Endothelial cell of umbilical vein (primary cell): ENCODE data around the gene CEP72. TPM values are rescaled to one million over a fixed set of nuclear protein-coding genes. Genes with fewer than 3 reads are reported as not detected.

ENCODE experiments used
- BruUV-seq: library from RNA; stranded (reverse); fragments of 400-500 nt; replicated peaks from 2 replicates; lab custom pipeline; 2021; lab: Mats Ljungman, UMichigan
- CTCF ChIA-PET: fragments of 300-600, 350-600 bp; sonication (Branson Sonifier 250); formaldehyde crosslinking; loops from one replicate; lab custom pipeline; 2021; ENCODE audit warnings: antibody characterized with exemption, inconsistent platforms; lab: Charles Lee
- POLR2A ChIA-PET: fragments of 300-600, 350-600 bp; sonication (Branson Sonifier 250); formaldehyde crosslinking; loops from one replicate; lab custom pipeline; 2021; ENCODE audit warnings: antibody characterized with exemption, inconsistent platforms; lab: Charles Lee
- DNase-seq: peaks from one replicate; pipeline ENCODE4 v3.0.0-alpha.2; 2011; ENCODE audit warnings: low read depth, low spot score
- FAIRE-seq: peaks from 2 replicates; lab custom pipeline; 2011; peaks lifted over from hg19 to GRCh38; lab: Jason Lieb, UNC
- H2AFZ ChIP-seq: 2 replicates; pipeline ENCODE4 v1.6.0; 2012; ENCODE audit warnings: low read depth, low read length, control low read depth, inconsistent platforms
- H3K27ac ChIP-seq: 2 replicates; pipeline ENCODE4 v1.5.1; 2011; ENCODE audit warnings: low read depth, mild to moderate bottlenecking, control low read depth, low read length, moderate library complexity; ENCODE audit not compliant: insufficient read depth
- H3K27me3 ChIP-seq, 2 experiments: 2 replicates each; pipeline versions ENCODE4 v1.6.0 to v1.6.1; 2011; ENCODE audit warnings: low read length in 2 of 2, mixed read lengths in 1 of 2; ENCODE audit not compliant: control insufficient read depth in 2 of 2, insufficient read depth in 2 of 2
- H3K36me3 ChIP-seq, 2 experiments: 2 replicates in 1 of 2; 3 replicates in 1 of 2; pipeline ENCODE4 v1.5.1; 2011; ENCODE audit warnings: low read length in 2 of 2, mild to moderate bottlenecking in 1 of 2, moderate library complexity in 1 of 2; ENCODE audit not compliant: control insufficient read depth in 2 of 2, insufficient read depth in 2 of 2; ENCODE audit errors: extremely low read depth in 1 of 2
- H3K4me1 ChIP-seq: 3 replicates; pipeline ENCODE4 v1.5.1; 2011; ENCODE audit warnings: mild to moderate bottlenecking, low read length; ENCODE audit not compliant: control insufficient read depth, insufficient read depth; ENCODE audit errors: extremely low read depth
- H3K4me2 ChIP-seq: 2 replicates; pipeline ENCODE4 v1.6.1; 2011; ENCODE audit warnings: low read length, control low read depth, mixed read lengths; ENCODE audit not compliant: insufficient read depth
- H3K4me3 ChIP-seq, 3 experiments: fragments of 200-600 bp in 1 of 3; sonication (generic), shearing (Covaris generic) in 1 of 3; replicated peaks in 1 of 3; 2 replicates each; pipeline ENCODE4 v1.5.1; 2011 to 2016; ENCODE audit warnings: control low read depth in 3 of 3, low read length in 3 of 3, mild to moderate bottlenecking in 2 of 3, inconsistent platforms in 1 of 3, low read depth in 1 of 3, moderate library complexity in 1 of 3; ENCODE audit not compliant: insufficient read depth in 1 of 3
- H3K79me2 ChIP-seq: 2 replicates; pipeline ENCODE4 v1.6.0; 2012; ENCODE audit warnings: low read length, inconsistent platforms; ENCODE audit not compliant: control insufficient read depth, insufficient read depth
- H3K9ac ChIP-seq: replicated peaks from 2 replicates; pipeline ENCODE3; 2011; ENCODE audit warnings: low read length, control low read depth; ENCODE audit not compliant: insufficient read depth; ENCODE audit errors: extremely low read depth
- H3K9me1 ChIP-seq: replicated peaks from 3 replicates; pipeline ENCODE4 v1.6.0; 2011; ENCODE audit warnings: mild to moderate bottlenecking, low read length; ENCODE audit not compliant: control insufficient read depth, insufficient read depth; ENCODE audit errors: extremely low read depth
- H3K9me3 ChIP-seq: replicated peaks from 2 replicates; pipeline ENCODE4 v1.5.1; 2012; ENCODE audit warnings: low read length, inconsistent platforms; ENCODE audit not compliant: control insufficient read depth, insufficient read depth
- H4K20me1 ChIP-seq: replicated peaks from 2 replicates; pipeline ENCODE3; 2011; ENCODE audit warnings: mild to moderate bottlenecking, low read length; ENCODE audit not compliant: control insufficient read depth, insufficient read depth; ENCODE audit errors: extremely low read depth
- EZH2 ChIP-seq: IDR thresholded peaks from 2 replicates; pipeline ENCODE4 v1.6.1; 2012; ENCODE audit warnings: borderline replicate concordance, low read depth, mild to moderate bottlenecking, moderate library complexity, low read length, inconsistent platforms; ENCODE audit not compliant: severe bottlenecking
- FOS ChIP-seq: IDR thresholded peaks from 2 replicates; pipeline ENCODE4 v1.6.1; 2011; ENCODE audit warnings: mild to moderate bottlenecking, low read length, moderate library complexity, borderline replicate concordance; ENCODE audit not compliant: insufficient read depth
- GATA2 ChIP-seq: IDR thresholded peaks from 2 replicates; pipeline ENCODE4 v1.7.0; 2011; ENCODE audit warnings: low read depth, mild to moderate bottlenecking, moderate library complexity, mixed read lengths, low read length; ENCODE audit not compliant: insufficient read length, insufficient read depth
- JUN ChIP-seq: IDR thresholded peaks from 2 replicates; pipeline ENCODE4 v1.6.1; 2011; ENCODE audit warnings: borderline replicate concordance, low read depth; ENCODE audit not compliant: insufficient read length, insufficient read depth
- MYC ChIP-seq: IDR thresholded peaks from one replicate; pipeline ENCODE4 v1.6.1; 2011; ENCODE audit warnings: mild to moderate bottlenecking, low read depth, low read length
- POLR2A ChIP-seq: IDR thresholded peaks from 2 replicates; pipeline ENCODE4 v1.6.1; 2012; ENCODE audit warnings: low read depth, mild to moderate bottlenecking, control low read depth, low read length
- POLR2AphosphoS5 ChIP-seq: IDR thresholded peaks from 2 replicates; pipeline ENCODE4 v1.6.1; 2012; ENCODE audit warnings: low read depth, mild to moderate bottlenecking, control low read depth, low read length, moderate library complexity; ENCODE audit not compliant: insufficient read depth
- dilution Hi-C: fragments of 300-500 bp; cut with MboI; formaldehyde crosslinking; loops from one replicate; pipeline ENCODE4 v1.15.0; 2019; ENCODE audit warnings: low sequenced_read_pairs; ENCODE audit not compliant: extremely low pct_ligation_motif_present
- intact Hi-C: fragments of 100-400 bp; cut with micrococcal nuclease; formaldehyde crosslinking; loops from one replicate; pipeline ENCODE4 v1.10.0; 2022
- polyA plus RNA-seq, 4 experiments: library from polyadenylated mRNA; depleted of rRNA in 3 of 4; stranded (reverse) in 3 of 4; unstranded in 1 of 4; fragments of >200 nt; gene quantifications; 2 replicates each; pipeline versions ENCODE4 v1.2.1 to v1.2.3, GENCODE V29; 2011 to 2012; ENCODE audit warnings: missing spikeins in 1 of 4
- total RNA-seq: library from RNA; stranded (reverse); gene quantifications from 2 replicates; pipeline ENCODE4 v1.2.3, GENCODE V29; 2021
- TF ChIP-seq, protein P1 (sequence below), 2 donors: IDR thresholded peaks; 1 replicate in 1 of 2; 2 replicates in 1 of 2; pipeline ENCODE4 v1.5.1; 2011; ENCODE audit warnings: low read length in 2 of 2, mild to moderate bottlenecking in 2 of 2, moderate library complexity in 2 of 2, control low read depth in 1 of 2, inconsistent platforms in 1 of 2, low read depth in 1 of 2; ENCODE audit not compliant: insufficient read depth in 1 of 2; ENCODE audit errors: extremely low read depth in 1 of 2
- TF ChIP-seq, protein P2 (sequence below): IDR thresholded peaks from 2 replicates; pipeline ENCODE4 v1.6.1; 2011; ENCODE audit not compliant: insufficient read depth, insufficient read length

Gene CEP72
- total and polyA plus RNA-seq, 2 donors (not counting 3 experiments of a cell fraction or from before 2014, with no cell fraction given): 2.9 to 9.5 TPM

DNA sequence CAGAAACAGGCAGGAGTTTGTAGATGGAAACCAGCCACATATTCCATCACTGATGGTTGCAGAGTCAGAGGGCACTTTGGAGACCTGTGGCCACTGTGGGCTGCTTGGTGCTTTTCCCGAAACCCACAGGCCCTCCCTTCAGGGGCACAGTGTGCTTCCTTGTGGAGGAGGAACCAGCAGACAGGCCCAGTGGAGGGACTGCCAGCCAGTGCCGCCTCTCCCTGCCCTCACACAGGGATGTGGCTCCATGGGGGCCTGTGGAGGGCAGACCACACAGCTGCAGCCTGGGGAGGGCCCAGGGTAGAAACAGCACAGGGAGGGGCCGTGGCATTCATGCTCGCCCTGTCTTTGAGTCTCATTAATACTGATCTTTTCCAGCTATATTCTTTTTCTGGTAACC lies 35.2 kb downstream of the CEP72 start:
- BruUV-seq: no TSS peak
- no peaks in the 10 kb centered on the region for H3K79me2 ChIP-seq
- no peaks in the 10 kb centered on the region for H4K20me1 ChIP-seq
- no peak overlapping the region for H3K4me2 ChIP-seq
- ChIA-PET POLR2A (no interaction called here), CTCF (no interaction called here)
- TF ChIP-seq MYC: no peak
- TF ChIP-seq POLR2AphosphoS5: no peak
- TF ChIP-seq JUN: no peak
- no peak for TF ChIP-seq GATA2
- TF ChIP-seq POLR2A: no peak
- TF ChIP-seq, protein P1, sequence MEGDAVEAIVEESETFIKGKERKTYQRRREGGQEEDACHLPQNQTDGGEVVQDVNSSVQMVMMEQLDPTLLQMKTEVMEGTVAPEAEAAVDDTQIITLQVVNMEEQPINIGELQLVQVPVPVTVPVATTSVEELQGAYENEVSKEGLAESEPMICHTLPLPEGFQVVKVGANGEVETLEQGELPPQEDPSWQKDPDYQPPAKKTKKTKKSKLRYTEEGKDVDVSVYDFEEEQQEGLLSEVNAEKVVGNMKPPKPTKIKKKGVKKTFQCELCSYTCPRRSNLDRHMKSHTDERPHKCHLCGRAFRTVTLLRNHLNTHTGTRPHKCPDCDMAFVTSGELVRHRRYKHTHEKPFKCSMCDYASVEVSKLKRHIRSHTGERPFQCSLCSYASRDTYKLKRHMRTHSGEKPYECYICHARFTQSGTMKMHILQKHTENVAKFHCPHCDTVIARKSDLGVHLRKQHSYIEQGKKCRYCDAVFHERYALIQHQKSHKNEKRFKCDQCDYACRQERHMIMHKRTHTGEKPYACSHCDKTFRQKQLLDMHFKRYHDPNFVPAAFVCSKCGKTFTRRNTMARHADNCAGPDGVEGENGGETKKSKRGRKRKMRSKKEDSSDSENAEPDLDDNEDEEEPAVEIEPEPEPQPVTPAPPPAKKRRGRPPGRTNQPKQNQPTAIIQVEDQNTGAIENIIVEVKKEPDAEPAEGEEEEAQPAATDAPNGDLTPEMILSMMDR (IDR thresholded peaks at IDR 0.05; ENCODE audit: extremely low read depth in 1 of 2, insufficient read depth in 1 of 2, low read depth in 1 of 2, low read length in 2 of 2): no peak
- TF ChIP-seq FOS: no peak
- TF ChIP-seq, protein P2, sequence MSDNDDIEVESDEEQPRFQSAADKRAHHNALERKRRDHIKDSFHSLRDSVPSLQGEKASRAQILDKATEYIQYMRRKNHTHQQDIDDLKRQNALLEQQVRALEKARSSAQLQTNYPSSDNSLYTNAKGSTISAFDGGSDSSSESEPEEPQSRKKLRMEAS: no peak
- TF ChIP-seq EZH2: no peak
- no peak overlapping the region for H3K9ac ChIP-seq
- FAIRE-seq (no peak), DNase-seq (no peak)
- H3K4me3 ChIP-seq: no peak overlapping the region
- no peaks in the 10 kb centered on the region for H3K9me3 ChIP-seq
- H3K27ac ChIP-seq: no peak overlapping the region
- no peaks in the 10 kb centered on the region for H3K4me1 ChIP-seq
- H3K36me3 ChIP-seq: peaks cover 3 to 7% of the 10 kb centered on the region in 2 experiments
- H3K27me3 ChIP-seq: no peaks in the 10 kb centered on the region
- dilution Hi-C loops: no loop called here
- intact Hi-C loops: no loop called here
- H3K9me1 ChIP-seq: no peaks in the 10 kb centered on the region
- H2AFZ ChIP-seq: no peak overlapping the region
